22Rv1 (cell line): ENCODE results near the gene AMOTL2.

ENCODE experiments used
- H3K27ac ChIP-seq: fragments of 450-650 bp; 2 replicates; pipeline ENCODE4 v1.5.1; 2017
- CTCF ChIP-seq: fragments of 450-650 bp; IDR thresholded peaks from 2 replicates; pipeline ENCODE4 v1.5.1; 2017; ENCODE audit warnings: mild to moderate bottlenecking
- ZFX ChIP-seq: fragments of 450-650 bp; IDR thresholded peaks from 2 replicates; pipeline ENCODE4 v1.6.1; 2017; ENCODE audit warnings: antibody characterized with exemption, borderline replicate concordance

AMOTL2 gene

GRCh38 chr3:134326126-134326525 lies 48.1 kb downstream of the AMOTL2 start:
- H3K27ac ChIP-seq, result no peak overlapping the region

GRCh38 chr3:134325706-134326105 lies 48.5 kb downstream of the AMOTL2 start:
- no peak overlapping the region for H3K27ac ChIP-seq
- TF ChIP-seq ZFX, result no peak
- no peak for TF ChIP-seq CTCF

More at GRCh38 chr3:134326126-134326525, 48.1 kb downstream of the AMOTL2 start:
- TF ChIP-seq CTCF (no peak), ZFX (no peak)

- TF ChIP-seq ZFX, result no peak
- TF ChIP-seq CTCF, result no peak
- H3K27ac ChIP-seq, result no peak overlapping the region
These were observed 49.1 kb downstream of the AMOTL2 start for GRCh38 chr3:134325061-134325705.

GRCh38 chr3:134323966-134324962 lies 50.0 kb downstream of the AMOTL2 start:
- TF ChIP-seq CTCF, result no peak
- TF ChIP-seq ZFX, result no peak

GRCh38 chr3:134322286-134322685 lies 52.0 kb downstream of the AMOTL2 start:
- H3K27ac ChIP-seq, result no peak overlapping the region

More at GRCh38 chr3:134323966-134324962, 50.0 kb downstream of the AMOTL2 start:
- no peak overlapping the region for H3K27ac ChIP-seq

GRCh38 chr3:134320749-134321148 lies 53.5 kb downstream of the AMOTL2 start:
- no peak overlapping the region for H3K27ac ChIP-seq
- TF ChIP-seq ZFX (no peak), CTCF (no peak)

More at GRCh38 chr3:134322286-134322685, 52.0 kb downstream of the AMOTL2 start:
- TF ChIP-seq ZFX (no peak), CTCF (no peak)

GRCh38 chr3:134319931-134320330 lies 54.3 kb downstream of the AMOTL2 start:
- TF ChIP-seq CTCF (no peak), ZFX (no peak)
- H3K27ac ChIP-seq, result no peak overlapping the region
